Measurements from ENCODE around the gene GOLM1. TPM values are rescaled to one million over a fixed set of nuclear protein-coding genes. Genes with fewer than 3 reads are reported as not detected.

Gene GOLM1
- total and polyA plus RNA-seq, 9 of the 15 experiments (the other 6 are each of a cell fraction or from before 2014, with no cell fraction given): 0.09 to 0.96 (median 0.40) TPM; not detected in 4

GRCh38 chr9:86115886-86116285 is 16.5 kb upstream of the GOLM1 start (continued):
- TF ChIP-seq HMGN3 (IDR thresholded peaks at IDR 0.05; ENCODE audit: borderline replicate concordance, extremely low read depth, insufficient read length, low read depth, low read length) (no peak), MAZ (CRISPR knock-in tag; conservative IDR thresholded peaks at IDR 0.05 in 1 of 2, IDR thresholded peaks at IDR 0.05 in 1 of 2) (no peak), ZNF589 (CRISPR knock-in tag; IDR thresholded peaks at IDR 0.05; ENCODE audit: low read depth) (no peak), ELF4 (CRISPR knock-in tag; IDR thresholded peaks at IDR 0.05) (no peak), ZBTB8A (IDR thresholded peaks at IDR 0.05; ENCODE audit: partially characterized antibody) (no peak), TAF1 (IDR thresholded peaks at IDR 0.05; ENCODE audit: control insufficient read depth, extremely low read depth, insufficient read depth, low read length, severe bottlenecking) (no peak), ZBTB1 (CRISPR knock-in tag; IDR thresholded peaks at IDR 0.05; ENCODE audit: borderline replicate concordance, low read depth) (no peak), NRF1 (conservative IDR thresholded peaks at IDR 0.05 in 1 of 2, IDR thresholded peaks at IDR 0.05 in 1 of 2) (no peak), TCF7L2 (IDR thresholded peaks at IDR 0.05; ENCODE audit: low read depth, low read length) (no peak), ZKSCAN3 (CRISPR knock-in tag; IDR thresholded peaks at IDR 0.05) (no peak), PTRF (tag; IDR thresholded peaks at IDR 0.05) (no peak)
- TF ChIP-seq, protein P1, sequence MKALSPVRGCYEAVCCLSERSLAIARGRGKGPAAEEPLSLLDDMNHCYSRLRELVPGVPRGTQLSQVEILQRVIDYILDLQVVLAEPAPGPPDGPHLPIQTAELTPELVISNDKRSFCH (CRISPR knock-in tag; IDR thresholded peaks at IDR 0.05): no peak
- TF ChIP-seq, protein P1 (tag; IDR thresholded peaks at IDR 0.05): no peak
- TF ChIP-seq, protein P2, sequence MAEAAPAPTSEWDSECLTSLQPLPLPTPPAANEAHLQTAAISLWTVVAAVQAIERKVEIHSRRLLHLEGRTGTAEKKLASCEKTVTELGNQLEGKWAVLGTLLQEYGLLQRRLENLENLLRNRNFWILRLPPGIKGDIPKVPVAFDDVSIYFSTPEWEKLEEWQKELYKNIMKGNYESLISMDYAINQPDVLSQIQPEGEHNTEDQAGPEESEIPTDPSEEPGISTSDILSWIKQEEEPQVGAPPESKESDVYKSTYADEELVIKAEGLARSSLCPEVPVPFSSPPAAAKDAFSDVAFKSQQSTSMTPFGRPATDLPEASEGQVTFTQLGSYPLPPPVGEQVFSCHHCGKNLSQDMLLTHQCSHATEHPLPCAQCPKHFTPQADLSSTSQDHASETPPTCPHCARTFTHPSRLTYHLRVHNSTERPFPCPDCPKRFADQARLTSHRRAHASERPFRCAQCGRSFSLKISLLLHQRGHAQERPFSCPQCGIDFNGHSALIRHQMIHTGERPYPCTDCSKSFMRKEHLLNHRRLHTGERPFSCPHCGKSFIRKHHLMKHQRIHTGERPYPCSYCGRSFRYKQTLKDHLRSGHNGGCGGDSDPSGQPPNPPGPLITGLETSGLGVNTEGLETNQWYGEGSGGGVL (CRISPR knock-in tag; IDR thresholded peaks at IDR 0.05): no peak

All from K562 (cell line).